ENCODE results near the gene ANKRD34C. TPM values are rescaled to one million over a fixed set of nuclear protein-coding genes. Genes with fewer than 3 reads are reported as not detected.

The ANKRD34C gene
- total and polyA plus RNA-seq, 9 of the 15 experiments (the other 6 are each of a cell fraction or from before 2014, with no cell fraction given), result 0.01 TPM; not detected in 8

DNA sequence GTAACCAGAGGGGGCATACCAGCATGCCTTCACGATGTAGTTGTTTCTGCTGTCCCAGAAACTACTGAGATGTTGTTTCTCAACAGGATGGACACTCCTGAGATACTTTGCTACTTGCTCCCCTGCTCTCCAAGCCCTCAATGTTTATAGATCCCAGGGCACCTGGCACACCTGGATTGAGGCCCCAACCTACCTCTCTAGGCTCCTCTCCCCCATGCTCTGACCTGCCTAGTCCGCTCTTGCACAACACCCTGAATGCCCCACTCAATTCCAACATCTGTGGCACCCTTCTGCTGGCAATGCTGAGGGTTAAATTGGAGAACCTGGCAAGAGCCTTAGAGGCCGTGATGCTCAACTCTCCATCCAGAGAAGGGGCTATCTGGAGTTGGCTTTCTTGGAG lies 42.5 kb upstream of the ANKRD34C start:
- Histone ChIP-seq H3K9me3 (replicated peaks; ENCODE audit: control insufficient read depth, insufficient read depth, low read depth, low read length) (no peaks in the 10 kb centered on the region), H4K20me1 (replicated peaks; ENCODE audit: control insufficient read depth, insufficient read depth, low read length) (no peaks in the 10 kb centered on the region), H3K27me3 (ENCODE audit: control insufficient read depth in 2 of 2, insufficient read depth in 2 of 2, low read length in 2 of 2) (peaks cover 0 to 5% of the 10 kb centered on the region in 2 experiments; a peak in 2 of 5 replicates), H3K4me1 (replicated peaks in 1 of 2; ENCODE audit: control insufficient read depth in 2 of 2, insufficient read depth in 2 of 2, low read length in 2 of 2) (no peaks in the 10 kb centered on the region), H3K9me1 (ENCODE audit: control insufficient read depth, insufficient read depth, low read length) (no peaks in the 10 kb centered on the region), H3K79me2 (ENCODE audit: control insufficient read depth, insufficient read depth, low read length) (no peaks in the 10 kb centered on the region), H3K4me3 (no peak overlapping the region), H3K27ac (ENCODE audit: extremely low read depth, low read depth, low read length) (no peak overlapping the region), H3K9ac (ENCODE audit: insufficient read depth in 1 of 2, low read depth in 2 of 2, low read length in 2 of 2) (no peak overlapping the region), H3K4me2 (ENCODE audit: insufficient read depth, low read length) (no peak overlapping the region), H3K36me3 (ENCODE audit: control insufficient read depth, insufficient read depth, low read length) (no peaks in the 10 kb centered on the region), H2AFZ (ENCODE audit: low read depth, low read length) (no peak overlapping the region)
- in situ Hi-C loops (cut with MboI), result no loop called here
- POLR2A ChIA-PET, result no interaction called here
- no TSS peak for BruUV-seq (replicated peaks)
- 2% methylated on average over 3 of the region's 3 CpGs for WGBS (ENCODE audit: insufficient coverage, low coverage, missing lambda C conversion rate)
- no peak for DNase-seq (ENCODE audit: extremely low read depth in 1 of 4, low spot score in 3 of 4)
- TF ChIP-seq, protein P1, sequence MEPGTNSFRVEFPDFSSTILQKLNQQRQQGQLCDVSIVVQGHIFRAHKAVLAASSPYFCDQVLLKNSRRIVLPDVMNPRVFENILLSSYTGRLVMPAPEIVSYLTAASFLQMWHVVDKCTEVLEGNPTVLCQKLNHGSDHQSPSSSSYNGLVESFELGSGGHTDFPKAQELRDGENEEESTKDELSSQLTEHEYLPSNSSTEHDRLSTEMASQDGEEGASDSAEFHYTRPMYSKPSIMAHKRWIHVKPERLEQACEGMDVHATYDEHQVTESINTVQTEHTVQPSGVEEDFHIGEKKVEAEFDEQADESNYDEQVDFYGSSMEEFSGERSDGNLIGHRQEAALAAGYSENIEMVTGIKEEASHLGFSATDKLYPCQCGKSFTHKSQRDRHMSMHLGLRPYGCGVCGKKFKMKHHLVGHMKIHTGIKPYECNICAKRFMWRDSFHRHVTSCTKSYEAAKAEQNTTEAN (CRISPR knock-in tag; IDR thresholded peaks at IDR 0.05), result no peak
- no peak for TF ChIP-seq MEF2D (tag; conservative IDR thresholded peaks at IDR 0.05; ENCODE audit: low read depth)
- TF ChIP-seq HCFC1 (IDR thresholded peaks at IDR 0.05; ENCODE audit: low read depth, low read length), result no peak
- TF ChIP-seq, protein P2, sequence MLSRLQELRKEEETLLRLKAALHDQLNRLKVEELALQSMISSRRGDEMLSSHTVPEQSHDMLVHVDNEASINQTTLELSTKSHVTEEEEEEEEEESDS (CRISPR knock-in tag; IDR thresholded peaks at IDR 0.05), result no peak
- no peak for TF ChIP-seq TAF9B (IDR thresholded peaks at IDR 0.05; ENCODE audit: partially characterized antibody)
- TF ChIP-seq ZNF143 (CRISPR knock-in tag; IDR thresholded peaks at IDR 0.05), result no peak
- CTCF ChIA-PET (ENCODE audit: low intra/inter-chr PET ratio), result no interaction called here
- FAIRE-seq, result no peak
- ATAC-seq, result no peak
- intact Hi-C loops (cut with micrococcal nuclease), result no loop called here

Measured in K562 (cell line).